ENCODE results near the gene ADGRG4.

DNA sequence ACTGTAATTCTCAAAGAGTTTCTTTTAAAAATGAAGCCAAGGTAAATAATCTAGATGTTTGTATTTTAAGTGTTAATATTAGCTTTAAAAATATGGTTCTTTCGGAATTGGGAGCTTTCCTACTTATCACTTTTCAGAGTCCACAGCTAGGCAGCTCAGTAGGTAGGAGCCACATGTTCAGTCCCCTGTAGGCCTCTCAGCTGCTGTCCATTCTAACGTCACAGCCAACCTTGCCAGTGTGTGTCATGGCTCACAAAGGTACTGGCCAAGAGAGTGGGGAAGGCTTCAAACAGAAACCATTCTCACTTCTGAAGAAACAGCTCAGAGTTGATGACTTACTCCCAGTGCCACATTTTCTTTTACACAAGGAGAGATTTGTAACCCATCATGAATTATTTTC is 137.0 kb downstream of the ADGRG4 start:
- TF ChIP-seq, protein P1, sequence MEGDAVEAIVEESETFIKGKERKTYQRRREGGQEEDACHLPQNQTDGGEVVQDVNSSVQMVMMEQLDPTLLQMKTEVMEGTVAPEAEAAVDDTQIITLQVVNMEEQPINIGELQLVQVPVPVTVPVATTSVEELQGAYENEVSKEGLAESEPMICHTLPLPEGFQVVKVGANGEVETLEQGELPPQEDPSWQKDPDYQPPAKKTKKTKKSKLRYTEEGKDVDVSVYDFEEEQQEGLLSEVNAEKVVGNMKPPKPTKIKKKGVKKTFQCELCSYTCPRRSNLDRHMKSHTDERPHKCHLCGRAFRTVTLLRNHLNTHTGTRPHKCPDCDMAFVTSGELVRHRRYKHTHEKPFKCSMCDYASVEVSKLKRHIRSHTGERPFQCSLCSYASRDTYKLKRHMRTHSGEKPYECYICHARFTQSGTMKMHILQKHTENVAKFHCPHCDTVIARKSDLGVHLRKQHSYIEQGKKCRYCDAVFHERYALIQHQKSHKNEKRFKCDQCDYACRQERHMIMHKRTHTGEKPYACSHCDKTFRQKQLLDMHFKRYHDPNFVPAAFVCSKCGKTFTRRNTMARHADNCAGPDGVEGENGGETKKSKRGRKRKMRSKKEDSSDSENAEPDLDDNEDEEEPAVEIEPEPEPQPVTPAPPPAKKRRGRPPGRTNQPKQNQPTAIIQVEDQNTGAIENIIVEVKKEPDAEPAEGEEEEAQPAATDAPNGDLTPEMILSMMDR (IDR thresholded peaks at IDR 0.05) = no peak
- no peak for TF ChIP-seq EZH2 (IDR thresholded peaks at IDR 0.05; ENCODE audit: borderline replicate concordance, insufficient read depth, low read depth, low read length, poor library complexity, severe bottlenecking)

Measured in B cell (primary cell).